ENCODE results near the gene MTHFD1L.

- TF ChIP-seq ZNF274 (IDR thresholded peaks at IDR 0.05; ENCODE audit: low read depth, low read length) = no peak
- no peak for TF ChIP-seq YY1 (IDR thresholded peaks at IDR 0.05; ENCODE audit: insufficient read depth, insufficient read length)
- no peak for TF ChIP-seq SUZ12 (IDR thresholded peaks at IDR 0.05; ENCODE audit: extremely low read depth, insufficient read depth, insufficient read length)
Observed at GRCh38 chr6:150863213-150863928, 2.1 kb upstream of the MTHFD1L start.

All from NT2/D1 (cell line).